Measurements from ENCODE around the gene DGKH.
"Not testable (repeated sequence)": the region's sequence is repeated elsewhere in the genome, so short reads cannot be mapped to it uniquely, and the experiment has no call there.

The DGKH gene

GRCh38 chr13:42153199-42154113 lies 105.0 kb downstream of the DGKH start:
- Histone ChIP-seq H3K27me3 (ENCODE audit: control insufficient read depth, insufficient read depth, low read length, poor library complexity, severe bottlenecking) (no peaks in the 10 kb centered on the region), H3K4me1 (ENCODE audit: control insufficient read depth, insufficient read depth, low read length) (no peaks in the 10 kb centered on the region), H3K27ac (ENCODE audit: insufficient read depth, low read depth, low read length, poor library complexity, severe bottlenecking) (no peak overlapping the region), H3K4me3 (ENCODE audit: insufficient read depth, low read depth, low read length) (no peak overlapping the region), H3K9me3 (ENCODE audit: control insufficient read depth, low read length) (no peaks in the 10 kb centered on the region), H3K36me3 (ENCODE audit: control insufficient read depth, insufficient read depth, low read length) (no peaks in the 10 kb centered on the region)
- 90 to 94% methylated on average over 2 to 3 of the region's 3 CpGs for WGBS, 2 experiments

DNA sequence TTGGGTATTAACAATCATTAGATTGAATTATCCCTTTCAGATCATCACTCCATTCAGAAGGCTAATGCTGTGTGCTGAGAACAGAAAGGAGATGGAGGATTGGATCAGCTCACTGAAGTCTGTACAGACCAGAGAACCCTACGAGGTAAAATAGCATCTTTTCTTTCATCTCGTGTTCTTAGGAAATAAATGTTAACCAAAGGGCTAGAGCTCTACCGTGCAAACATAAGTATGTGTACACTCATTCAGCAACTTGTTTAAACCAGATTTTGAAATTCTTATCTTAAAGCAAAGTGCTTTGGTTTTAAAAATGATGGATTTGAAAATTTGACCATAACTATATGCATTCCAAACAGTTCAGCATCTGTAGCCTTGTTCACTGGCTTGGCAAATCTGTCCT lies 106.8 kb downstream of the DGKH start:
- H3K4me3 ChIP-seq (ENCODE audit: insufficient read depth, low read depth, low read length): no peak overlapping the region
- no peaks in the 10 kb centered on the region for H3K27me3 ChIP-seq (ENCODE audit: control insufficient read depth, insufficient read depth, low read length, poor library complexity, severe bottlenecking)
- no peaks in the 10 kb centered on the region for H3K9me3 ChIP-seq (ENCODE audit: control insufficient read depth, low read length)
- WGBS, 2 experiments: 96 to 98% methylated on average over 3 of the region's 3 CpGs
- no peak overlapping the region for H3K27ac ChIP-seq (ENCODE audit: insufficient read depth, low read depth, low read length, poor library complexity, severe bottlenecking)
- H3K4me1 ChIP-seq (ENCODE audit: control insufficient read depth, insufficient read depth, low read length): no peaks in the 10 kb centered on the region
- peaks cover 6% of the 10 kb centered on the region for H3K36me3 ChIP-seq (ENCODE audit: control insufficient read depth, insufficient read depth, low read length)

DNA sequence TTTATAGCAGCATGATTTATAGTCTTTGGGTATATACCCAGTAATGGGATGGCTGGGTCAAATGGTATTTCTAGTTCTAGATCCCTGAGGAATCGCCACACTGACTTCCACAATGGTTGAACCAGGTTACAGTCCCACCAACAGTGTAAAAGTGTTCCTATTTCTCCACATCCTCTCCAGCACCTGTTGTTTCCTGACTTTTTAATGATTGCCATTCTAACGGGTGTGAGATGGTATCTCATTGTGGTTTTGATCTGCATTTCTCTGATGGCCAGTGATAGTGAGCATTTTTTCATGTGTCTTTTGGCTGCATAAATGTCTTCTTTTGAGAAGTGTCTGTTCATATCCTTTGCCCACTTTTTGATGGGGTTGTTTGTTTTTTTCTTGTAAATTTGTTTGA lies 114.9 kb downstream of the DGKH start:
- no CpG with 5 or more reads among the region's 2 CpGs for WGBS, 2 experiments
- not testable (repeated sequence) for H3K4me1 ChIP-seq (ENCODE audit: control insufficient read depth, insufficient read depth, low read length); H3K27ac ChIP-seq (ENCODE audit: insufficient read depth, low read depth, low read length, poor library complexity, severe bottlenecking); H3K9me3 ChIP-seq (ENCODE audit: control insufficient read depth, low read length); H3K4me3 ChIP-seq (ENCODE audit: insufficient read depth, low read depth, low read length); H3K27me3 ChIP-seq (ENCODE audit: control insufficient read depth, insufficient read depth, low read length, poor library complexity, severe bottlenecking)
- H3K36me3 ChIP-seq (ENCODE audit: control insufficient read depth, insufficient read depth, low read length): peaks cover 11% of the 10 kb centered on the region

GRCh38 chr13:42163910-42164309 lies 115.5 kb downstream of the DGKH start:
- not testable (repeated sequence) for H3K4me3 ChIP-seq (ENCODE audit: insufficient read depth, low read depth, low read length); H3K9me3 ChIP-seq (ENCODE audit: control insufficient read depth, low read length); H3K27me3 ChIP-seq (ENCODE audit: control insufficient read depth, insufficient read depth, low read length, poor library complexity, severe bottlenecking); H3K27ac ChIP-seq (ENCODE audit: insufficient read depth, low read depth, low read length, poor library complexity, severe bottlenecking); H3K4me1 ChIP-seq (ENCODE audit: control insufficient read depth, insufficient read depth, low read length)
- H3K36me3 ChIP-seq (ENCODE audit: control insufficient read depth, insufficient read depth, low read length): peaks cover 14% of the 10 kb centered on the region

GRCh38 chr13:42164557-42165125 lies 116.2 kb downstream of the DGKH start:
- H3K27ac ChIP-seq (ENCODE audit: insufficient read depth, low read depth, low read length, poor library complexity, severe bottlenecking): no peak overlapping the region
- H3K27me3 ChIP-seq (ENCODE audit: control insufficient read depth, insufficient read depth, low read length, poor library complexity, severe bottlenecking): no peaks in the 10 kb centered on the region
- H3K9me3 ChIP-seq (ENCODE audit: control insufficient read depth, low read length): no peaks in the 10 kb centered on the region
- H3K4me3 ChIP-seq (ENCODE audit: insufficient read depth, low read depth, low read length): no peak overlapping the region
- H3K36me3 ChIP-seq (ENCODE audit: control insufficient read depth, insufficient read depth, low read length): peaks cover 14% of the 10 kb centered on the region
- H3K4me1 ChIP-seq (ENCODE audit: control insufficient read depth, insufficient read depth, low read length): no peaks in the 10 kb centered on the region
- whole genome bisulfite sequencing, 2 experiments: 75 to 84% methylated on average over 2 to 3 of the region's 3 CpGs

GRCh38 chr13:42168496-42168895 lies 120.0 kb downstream of the DGKH start:
- Histone ChIP-seq H3K4me3 (ENCODE audit: insufficient read depth, low read depth, low read length) (no peak overlapping the region), H3K4me1 (ENCODE audit: control insufficient read depth, insufficient read depth, low read length) (no peaks in the 10 kb centered on the region), H3K27me3 (ENCODE audit: control insufficient read depth, insufficient read depth, low read length, poor library complexity, severe bottlenecking) (no peaks in the 10 kb centered on the region), H3K9me3 (ENCODE audit: control insufficient read depth, low read length) (no peaks in the 10 kb centered on the region), H3K36me3 (ENCODE audit: control insufficient read depth, insufficient read depth, low read length) (peaks cover 3% of the 10 kb centered on the region), H3K27ac (ENCODE audit: insufficient read depth, low read depth, low read length, poor library complexity, severe bottlenecking) (no peak overlapping the region)
- WGBS, 2 experiments: 92 to 96% methylated on average over 3 to 4 of the region's 4 CpGs

DNA sequence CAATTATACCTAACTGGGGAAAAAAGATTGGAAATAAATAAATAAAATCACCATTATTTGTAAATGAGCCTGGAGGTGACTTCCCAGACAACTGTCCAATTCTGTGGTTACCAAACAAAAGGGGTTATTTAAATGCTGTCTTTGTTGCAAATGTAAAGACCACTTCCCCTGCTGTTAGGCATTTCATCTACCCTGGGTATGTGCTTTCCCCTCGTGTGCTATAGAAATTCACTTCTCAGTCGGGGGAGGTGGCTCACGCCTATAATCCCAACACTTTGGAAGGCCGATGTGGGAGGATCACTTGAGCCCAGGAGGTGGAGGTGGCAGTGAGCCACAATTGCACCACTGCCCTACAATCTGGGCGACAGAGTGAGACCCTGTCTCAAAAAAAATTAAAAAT lies 121.6 kb downstream of the DGKH start:
- 0 to 2% methylated on average over 5 of the region's 5 CpGs for WGBS, 2 experiments
- H3K36me3 ChIP-seq (ENCODE audit: control insufficient read depth, insufficient read depth, low read length): peaks cover 3% of the 10 kb centered on the region
- no peak overlapping the region for H3K27ac ChIP-seq (ENCODE audit: insufficient read depth, low read depth, low read length, poor library complexity, severe bottlenecking)

DNA sequence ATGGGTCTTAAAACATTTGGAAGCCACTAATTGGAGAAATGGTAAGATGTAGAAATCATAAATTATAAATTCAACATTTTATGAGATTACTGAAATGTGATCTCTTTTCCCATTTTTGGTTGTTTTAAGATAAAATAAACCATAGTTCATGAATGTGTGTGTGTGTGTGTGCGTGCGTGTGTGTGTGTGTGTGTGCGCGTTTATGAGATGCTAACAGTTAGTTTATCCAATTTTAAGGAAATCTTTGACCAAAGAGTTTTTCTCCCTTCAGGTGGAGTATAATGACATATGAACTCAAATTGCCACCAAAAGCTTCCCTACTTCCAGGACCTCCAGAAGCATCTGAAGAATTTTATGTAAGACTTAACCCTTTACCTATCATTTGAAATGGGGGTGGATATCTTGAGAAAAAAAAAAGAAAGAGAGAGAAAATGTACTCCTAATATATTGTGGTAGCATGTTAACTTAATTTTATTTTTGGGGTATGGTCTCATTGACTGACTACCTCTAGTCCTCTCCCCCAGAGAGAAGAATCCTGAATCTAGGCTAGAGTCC lies 125.4 kb downstream of the DGKH start:
- no peak overlapping the region for H3K4me3 ChIP-seq (ENCODE audit: insufficient read depth, low read depth, low read length)
- H3K27ac ChIP-seq (ENCODE audit: insufficient read depth, low read depth, low read length, poor library complexity, severe bottlenecking): no peak overlapping the region
- H3K9me3 ChIP-seq (ENCODE audit: control insufficient read depth, low read length): no peaks in the 10 kb centered on the region
- H3K27me3 ChIP-seq (ENCODE audit: control insufficient read depth, insufficient read depth, low read length, poor library complexity, severe bottlenecking): no peaks in the 10 kb centered on the region
- H3K4me1 ChIP-seq (ENCODE audit: control insufficient read depth, insufficient read depth, low read length): no peaks in the 10 kb centered on the region
- H3K36me3 ChIP-seq (ENCODE audit: control insufficient read depth, insufficient read depth, low read length): no peaks in the 10 kb centered on the region
- 92 to 97% methylated on average over 2 to 4 of the region's 4 CpGs for WGBS, 2 experiments

More for the DNA sequence above, 121.6 kb downstream of the DGKH start:
- H3K4me1 ChIP-seq (ENCODE audit: control insufficient read depth, insufficient read depth, low read length): no peaks in the 10 kb centered on the region
- H3K27me3 ChIP-seq (ENCODE audit: control insufficient read depth, insufficient read depth, low read length, poor library complexity, severe bottlenecking): no peaks in the 10 kb centered on the region
- H3K4me3 ChIP-seq (ENCODE audit: insufficient read depth, low read depth, low read length): no peak overlapping the region
- no peaks in the 10 kb centered on the region for H3K9me3 ChIP-seq (ENCODE audit: control insufficient read depth, low read length)

GRCh38 chr13:42174344-42175162 lies 126.1 kb downstream of the DGKH start:
- no peaks in the 10 kb centered on the region for H3K27me3 ChIP-seq (ENCODE audit: control insufficient read depth, insufficient read depth, low read length, poor library complexity, severe bottlenecking)
- H3K27ac ChIP-seq (ENCODE audit: insufficient read depth, low read depth, low read length, poor library complexity, severe bottlenecking): no peak overlapping the region
- H3K36me3 ChIP-seq (ENCODE audit: control insufficient read depth, insufficient read depth, low read length): no peaks in the 10 kb centered on the region
- H3K9me3 ChIP-seq (ENCODE audit: control insufficient read depth, low read length): no peaks in the 10 kb centered on the region
- no peak overlapping the region for H3K4me3 ChIP-seq (ENCODE audit: insufficient read depth, low read depth, low read length)
- no peaks in the 10 kb centered on the region for H3K4me1 ChIP-seq (ENCODE audit: control insufficient read depth, insufficient read depth, low read length)
- 90 to 94% methylated on average over 8 of the region's 8 CpGs for WGBS, 2 experiments

- H3K36me3 ChIP-seq (ENCODE audit: control insufficient read depth, insufficient read depth, low read length): no peaks in the 10 kb centered on the region
- H3K4me1 ChIP-seq (ENCODE audit: control insufficient read depth, insufficient read depth, low read length): no peaks in the 10 kb centered on the region
- H3K27ac ChIP-seq (ENCODE audit: insufficient read depth, low read depth, low read length, poor library complexity, severe bottlenecking): no peak overlapping the region
- no peaks in the 10 kb centered on the region for H3K27me3 ChIP-seq (ENCODE audit: control insufficient read depth, insufficient read depth, low read length, poor library complexity, severe bottlenecking)
- no peak overlapping the region for H3K4me3 ChIP-seq (ENCODE audit: insufficient read depth, low read depth, low read length)
- no peaks in the 10 kb centered on the region for H3K9me3 ChIP-seq (ENCODE audit: control insufficient read depth, low read length)
Observed at GRCh38 chr13:42176294-42176693, 127.8 kb downstream of the DGKH start.

All from ectodermal cell (in vitro differentiated cells).